Parietal lobe (tissue), 2 donors: Measurements from ENCODE around the gene DYNLL1. TPM values are rescaled to one million over a fixed set of nuclear protein-coding genes. Genes with fewer than 3 reads are reported as not detected.

Source experiments
- small RNA-seq: library from RNA; depleted of rRNA; stranded (forward); fragments of <200 nt; gene quantifications from one replicate; pipeline ENCODE3, GENCODE V24; 2014; ENCODE audit warnings: low replicate concordance
- total RNA-seq: library from RNA; depleted of rRNA; stranded (reverse); fragments of >200 nt; gene quantifications from one replicate; pipeline ENCODE4 v1.2.3, GENCODE V29; 2014

Gene DYNLL1
- 231 TPM for total RNA-seq

DNA sequence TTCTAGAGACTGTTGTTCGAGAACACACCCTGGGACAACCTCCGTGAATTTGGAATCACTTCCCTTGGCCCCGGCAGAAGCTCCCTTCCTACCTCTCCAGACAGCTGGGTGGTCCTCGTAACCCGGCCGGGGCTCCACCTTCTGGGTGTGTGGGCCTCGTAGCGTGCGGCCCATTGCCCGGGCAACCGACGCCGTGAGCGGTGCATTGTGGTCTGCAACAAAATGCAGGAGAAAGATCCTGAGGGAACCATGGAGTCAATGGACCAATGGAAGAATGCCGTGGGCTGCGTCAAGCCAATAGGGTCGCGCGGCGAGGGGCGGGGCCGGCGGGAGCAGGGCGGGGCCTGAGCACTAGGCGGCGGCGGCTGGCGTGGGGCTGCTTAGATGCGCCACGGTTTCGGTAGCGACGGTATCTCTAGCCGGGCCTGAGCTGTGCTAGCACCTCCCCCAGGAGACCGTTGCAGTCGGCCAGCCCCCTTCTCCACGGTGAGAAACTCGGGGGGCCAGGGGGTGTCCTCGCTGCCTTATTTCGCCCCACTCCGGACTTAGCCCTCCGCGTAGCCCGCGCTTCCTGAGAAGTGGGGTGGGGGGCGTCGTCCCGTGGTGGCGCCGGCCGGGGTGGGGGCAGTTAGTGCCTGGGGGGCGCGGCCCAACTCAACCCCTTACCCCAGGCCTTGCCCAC is at the start of gene DYNLL1:
Gene DYNLL1 (plus strand): TSS at position 383 of the 682 bp plus-strand sequence. CDS start 309 bp downstream, outside the sequence.

DNA sequence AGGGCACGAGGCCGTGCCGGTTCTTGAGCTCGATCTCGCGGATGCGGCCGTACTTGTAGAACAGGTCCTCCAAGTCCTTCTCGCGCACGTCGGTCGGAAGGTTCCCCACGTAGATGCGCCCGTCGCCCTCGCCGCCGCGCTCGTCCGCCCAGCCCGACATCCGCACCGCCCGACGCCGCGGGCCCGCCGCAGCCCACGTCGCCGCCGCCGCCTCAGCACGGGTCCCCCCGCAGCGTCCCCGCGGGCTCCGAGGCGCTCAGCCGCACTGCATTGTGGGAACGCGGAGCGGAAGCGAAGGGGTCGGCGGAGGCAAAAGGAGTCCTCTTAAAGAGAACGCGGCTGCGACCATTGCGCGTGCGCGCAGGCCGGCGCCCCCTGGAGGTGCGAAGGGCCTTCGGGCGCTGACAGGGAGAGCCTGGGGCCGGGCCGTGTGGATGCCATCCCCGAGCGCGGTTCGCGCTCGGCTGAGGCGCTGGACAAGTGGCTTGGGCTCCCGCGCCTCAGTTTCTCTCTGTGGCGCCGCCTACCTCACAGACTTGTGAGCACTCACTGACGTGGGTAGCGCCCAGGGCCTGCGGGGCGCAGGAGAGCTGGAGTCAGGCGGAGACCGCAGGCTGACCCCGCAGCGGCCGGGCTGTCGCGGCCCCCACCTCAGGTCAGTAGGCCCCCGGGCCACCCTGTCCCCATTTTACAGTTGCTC is 26.3 kb upstream of the DYNLL1 start, which contains the start of gene SRSF9:
Gene SRSF9 (minus strand): TSS at position 299 of the 700 bp plus-strand sequence. CDS start 139 bp downstream, at position 160.

DNA sequence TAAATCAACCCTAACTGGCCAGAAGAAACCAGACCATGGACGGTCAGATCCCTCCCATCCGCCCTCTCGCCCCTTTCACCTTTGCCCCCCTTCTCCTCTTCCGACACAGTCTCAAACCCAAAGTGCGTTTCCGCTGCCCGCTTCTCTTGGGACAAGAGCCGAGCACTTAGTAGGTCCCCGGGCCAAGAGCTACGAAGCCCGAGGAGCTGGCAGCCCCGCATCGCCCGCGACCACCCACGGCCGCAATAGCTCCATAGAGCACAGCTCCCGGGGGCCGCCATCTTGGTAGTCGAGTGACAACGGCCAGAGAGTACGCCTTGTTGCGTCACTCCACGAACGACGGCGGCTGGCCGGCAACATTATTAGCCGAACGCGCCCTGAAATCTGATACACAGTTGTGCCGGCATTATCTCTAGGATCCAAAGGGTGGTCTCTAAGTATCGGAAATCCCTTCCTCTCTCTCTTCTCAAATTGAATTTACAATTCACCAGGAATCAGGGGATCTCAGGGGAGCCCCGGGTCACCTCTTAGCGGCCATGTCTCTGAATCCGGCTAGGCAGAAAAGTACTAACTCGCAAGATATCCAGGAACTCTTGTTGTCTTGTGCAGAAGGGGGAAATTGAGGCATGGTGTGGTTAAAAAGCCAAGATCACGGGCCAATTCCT is 33.1 kb downstream of the DYNLL1 start, which contains the start of gene COQ5:
Gene COQ5 (minus strand): TSS at position 298 of the 665 bp plus-strand sequence. CDS start 17 bp downstream, at position 281.

DNA sequence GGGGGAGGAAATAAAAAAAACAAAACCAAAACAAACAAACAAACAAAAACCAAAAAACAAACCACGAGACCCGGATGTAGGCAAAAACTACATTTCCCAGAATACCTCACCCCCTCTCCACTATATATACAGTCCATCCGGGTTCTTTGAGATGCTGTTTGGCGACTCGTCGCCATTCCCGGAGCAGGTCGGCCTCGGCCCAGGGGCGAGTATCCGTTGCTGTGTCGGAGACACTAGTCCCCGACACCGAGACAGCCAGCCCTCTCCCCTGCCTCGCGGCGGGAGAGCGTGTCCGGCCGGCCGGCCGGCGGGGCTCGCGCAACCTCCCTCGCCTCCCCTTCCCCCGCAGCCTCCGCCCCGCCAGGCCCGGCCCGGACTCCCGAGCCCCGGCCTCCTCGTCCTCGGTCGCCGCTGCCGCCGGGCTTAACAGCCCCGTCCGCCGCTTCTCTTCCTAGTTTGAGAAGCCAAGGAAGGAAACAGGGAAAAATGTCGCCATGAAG is 38.3 kb downstream of the DYNLL1 start, which contains the start of gene RNF10:
Gene RNF10 (plus strand): TSS at position 154 of the 500 bp plus-strand sequence. CDS start 456 bp downstream, outside the sequence.

Small RNA genes within 50 kb of the gene (small RNA-seq; reads per million reads assigned to genes)
- gene RF00019 = not detected

Other genes starting within 250 kb of the DYNLL1 start
- 5.6 TPM for gene PXN, start 230.4 kb upstream of the DYNLL1 start, total RNA-seq
- gene RNU4-2, start 204.2 kb upstream of the DYNLL1 start, total RNA-seq = under 0.01 TPM
- under 0.01 TPM for gene RNU4-1, start 202.9 kb upstream of the DYNLL1 start, total RNA-seq
- gene SIRT4, start 193.8 kb upstream of the DYNLL1 start, total RNA-seq = 2.2 TPM
- not detected for gene PLA2G1B, start 168.3 kb upstream of the DYNLL1 start, total RNA-seq
- 15.0 TPM for gene MSI1, start 126.9 kb upstream of the DYNLL1 start, total RNA-seq
- 329 TPM for gene COX6A1, start 58.0 kb upstream of the DYNLL1 start, total RNA-seq
- gene TRIAP1, start 49.7 kb upstream of the DYNLL1 start, total RNA-seq = 9.7 TPM
- gene GATC, start 49.7 kb upstream of the DYNLL1 start, total RNA-seq = 30.0 TPM
- gene SRSF9, start 26.4 kb upstream of the DYNLL1 start, total RNA-seq = 93.9 TPM
- 16.6 TPM for gene COQ5, start 33.0 kb downstream of the DYNLL1 start, total RNA-seq
- gene RNF10, start 38.2 kb downstream of the DYNLL1 start, total RNA-seq = 162 TPM
- 40.4 TPM for gene POP5, start 85.3 kb downstream of the DYNLL1 start, total RNA-seq
- gene CABP1, start 144.5 kb downstream of the DYNLL1 start, total RNA-seq = 6.3 TPM
- gene MLEC, start 191.0 kb downstream of the DYNLL1 start, total RNA-seq = 44.8 TPM
- gene UNC119B, start 214.3 kb downstream of the DYNLL1 start, total RNA-seq = 16.0 TPM
- gene ACADS, start 229.7 kb downstream of the DYNLL1 start, total RNA-seq = 5.3 TPM